Central memory CD4-positive, alpha-beta T cell (primary cell): ENCODE measurements around the gene POU3F2.

Experiments
- DNase-seq: peaks from one replicate; pipeline ENCODE4 v3.0.0; 2022
- total RNA-seq, 3 experiments: gene quantifications; one replicate each; lab custom pipeline; 2026; lab: John Stamatoyannopoulos, UW

The POU3F2 gene
- total RNA-seq: 0 reads per million in 3 experiments

DNA sequence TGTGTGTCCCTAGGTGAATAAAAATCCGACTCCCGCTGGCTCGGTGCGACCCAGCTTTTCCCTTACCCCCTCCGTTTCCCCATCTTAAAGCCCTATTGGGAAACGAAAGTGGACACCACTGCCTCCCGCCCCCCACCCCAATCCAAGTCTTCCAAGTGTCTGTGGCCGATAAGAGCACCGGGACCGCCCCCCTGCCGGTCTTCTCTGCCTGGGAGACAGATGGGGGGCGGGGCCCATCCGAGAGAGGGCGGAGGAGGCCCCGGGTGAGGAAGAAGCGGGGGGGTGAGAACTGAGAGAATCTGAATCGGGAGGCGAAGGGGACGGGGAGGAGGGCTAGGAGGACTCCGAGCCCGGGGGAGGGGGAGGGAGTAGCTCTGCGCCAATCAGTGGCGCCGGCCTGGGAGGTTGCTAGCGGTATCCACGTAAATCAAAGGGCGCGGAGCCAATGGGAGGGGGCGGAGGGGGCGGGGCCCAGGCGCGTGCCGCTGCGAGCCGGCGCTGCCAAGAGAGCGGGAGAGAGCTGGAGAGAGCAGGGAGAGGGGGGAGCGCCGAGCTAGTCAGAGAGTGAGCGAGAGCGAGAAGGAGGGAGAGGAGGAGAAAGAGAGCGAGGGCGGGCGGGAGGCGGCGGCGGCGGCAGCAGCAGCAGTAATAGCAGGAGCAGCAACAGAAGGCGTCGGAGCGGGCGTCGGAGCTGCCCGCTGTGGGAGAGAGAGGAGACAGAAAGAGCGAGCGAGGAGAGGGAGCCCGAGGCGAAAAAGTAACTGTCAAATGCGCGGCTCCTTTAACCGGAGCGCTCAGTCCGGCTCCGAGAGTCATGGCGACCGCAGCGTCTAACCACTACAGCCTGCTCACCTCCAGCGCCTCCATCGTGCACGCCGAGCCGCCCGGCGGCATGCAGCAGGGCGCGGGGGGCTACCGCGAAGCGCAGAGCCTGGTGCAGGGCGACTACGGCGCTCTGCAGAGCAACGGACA is at the start of gene POU3F2:
TSS of gene POU3F2 (plus strand) at position 515 of the 972 bp plus-strand sequence. CDS start at position 815, 300 bp downstream.
- DNase-seq: peak; percentile 52

DNA sequence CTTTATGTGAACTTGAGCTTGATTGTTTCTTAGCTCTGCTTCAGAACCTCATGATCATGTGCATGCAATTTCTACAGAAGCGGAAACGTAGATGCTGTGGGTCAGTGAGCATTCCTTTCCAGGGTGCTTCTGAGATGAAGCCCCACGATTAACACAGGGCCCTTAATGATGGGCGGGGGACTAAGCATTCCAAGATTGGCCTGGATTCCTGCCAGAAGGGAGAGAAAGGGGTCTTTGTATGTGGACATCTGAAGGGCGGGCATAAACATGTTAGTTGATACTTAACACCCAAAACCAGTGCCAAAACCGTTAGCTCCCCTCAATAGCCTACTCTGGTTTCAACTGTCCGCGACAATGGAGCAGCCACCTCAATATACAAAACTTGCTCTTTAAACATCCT is 46.9 kb upstream of the POU3F2 start:
- no peak for DNase-seq

DNA sequence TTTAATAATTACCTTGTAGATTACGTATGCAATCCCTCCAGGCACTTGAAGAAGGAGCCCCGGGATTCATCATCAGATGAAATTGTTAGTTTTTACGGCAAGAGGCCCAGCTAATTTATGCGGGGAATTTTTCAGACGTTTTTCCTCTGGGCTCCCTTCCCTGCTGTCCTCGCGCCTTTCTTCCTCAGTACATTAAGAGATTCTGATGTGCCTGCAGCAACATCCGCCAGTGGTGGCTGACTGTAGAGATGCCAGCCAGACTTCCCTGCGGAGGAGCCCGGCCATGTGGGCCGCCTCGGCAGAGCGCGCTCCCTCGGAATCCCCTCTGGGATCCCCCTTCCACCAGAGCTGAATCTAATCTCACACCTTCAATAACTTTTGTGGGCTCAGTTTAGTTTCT is 46.4 kb upstream of the POU3F2 start:
- DNase-seq: no peak

DNA sequence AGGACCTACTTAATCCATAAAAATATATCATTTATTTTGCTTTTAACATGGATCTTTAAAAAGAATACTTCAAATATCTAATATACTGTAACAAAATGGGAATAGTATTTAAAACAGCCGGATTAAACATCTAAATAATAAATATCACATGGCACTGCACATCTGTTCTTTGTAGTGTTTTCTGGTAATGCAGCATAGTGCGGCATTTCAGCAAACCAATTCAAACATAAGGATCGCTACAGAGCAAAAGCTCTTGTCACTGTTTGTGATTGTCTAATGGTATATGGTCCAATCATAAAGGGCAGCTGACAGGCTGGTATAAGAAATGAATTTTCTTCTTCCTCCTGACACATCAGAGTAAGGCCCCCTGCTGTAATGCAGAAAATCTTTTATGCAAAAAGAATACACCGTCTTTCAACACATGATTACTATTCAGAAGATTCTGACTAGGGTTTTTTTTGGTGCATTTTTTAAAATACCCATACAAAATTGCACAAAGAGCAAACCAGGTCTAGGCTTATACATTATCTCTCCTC is 40.0 kb upstream of the POU3F2 start:
- no peak for DNase-seq

DNA sequence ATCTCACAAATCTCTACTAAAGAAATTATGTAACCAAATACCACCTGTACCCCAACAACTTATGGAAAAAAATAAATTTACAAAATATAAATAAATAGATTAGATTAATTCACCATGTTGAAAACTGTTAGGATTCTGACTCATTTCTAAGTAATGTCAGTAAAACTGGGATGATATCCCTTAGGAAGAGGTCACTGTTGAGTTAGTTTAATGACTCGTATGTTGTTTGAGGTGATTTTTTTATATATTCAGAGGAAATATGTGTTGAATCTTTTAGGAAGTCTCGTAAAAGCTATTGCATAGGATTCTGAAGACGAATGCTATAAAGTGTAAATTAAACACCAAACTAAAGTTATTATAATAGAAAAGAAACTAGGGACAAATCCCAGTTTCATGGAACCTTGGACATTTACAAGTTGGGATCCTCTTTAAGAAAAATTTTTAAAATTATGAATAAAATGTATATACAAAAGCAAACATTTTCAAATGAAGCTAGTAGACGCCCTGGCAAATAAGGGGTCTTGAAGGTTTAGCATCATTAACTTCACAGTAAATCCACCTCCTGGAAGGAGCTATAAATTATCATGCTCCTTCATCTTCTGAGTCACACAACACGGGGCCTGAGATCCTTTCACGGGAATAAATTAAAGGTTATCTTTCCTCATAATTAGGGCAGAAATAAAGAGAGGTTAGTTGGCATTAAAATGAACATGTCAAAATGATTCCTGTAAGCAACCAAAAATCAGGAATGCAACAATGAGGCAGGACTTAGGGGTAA is 37.0 kb upstream of the POU3F2 start:
- no peak for DNase-seq

DNA sequence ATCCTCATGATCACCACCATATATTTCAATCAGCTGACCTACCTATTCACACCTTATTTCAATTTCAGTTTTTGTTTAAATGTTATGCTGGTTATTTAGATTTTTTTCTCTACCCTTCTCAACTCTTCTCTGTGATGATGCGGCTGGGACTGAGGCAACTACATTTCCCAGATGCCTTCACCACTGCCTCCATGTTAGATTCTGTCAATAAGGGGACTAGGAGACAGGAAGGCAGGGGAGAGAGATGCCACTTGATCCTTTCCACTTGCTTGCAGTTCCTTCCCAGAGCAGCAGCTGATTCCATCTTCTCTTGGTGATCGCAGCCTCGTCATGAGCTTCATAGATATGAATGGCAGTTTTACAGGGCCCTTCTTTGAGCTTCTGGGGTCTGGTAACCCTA is 33.5 kb upstream of the POU3F2 start:
- DNase-seq: no peak

DNA sequence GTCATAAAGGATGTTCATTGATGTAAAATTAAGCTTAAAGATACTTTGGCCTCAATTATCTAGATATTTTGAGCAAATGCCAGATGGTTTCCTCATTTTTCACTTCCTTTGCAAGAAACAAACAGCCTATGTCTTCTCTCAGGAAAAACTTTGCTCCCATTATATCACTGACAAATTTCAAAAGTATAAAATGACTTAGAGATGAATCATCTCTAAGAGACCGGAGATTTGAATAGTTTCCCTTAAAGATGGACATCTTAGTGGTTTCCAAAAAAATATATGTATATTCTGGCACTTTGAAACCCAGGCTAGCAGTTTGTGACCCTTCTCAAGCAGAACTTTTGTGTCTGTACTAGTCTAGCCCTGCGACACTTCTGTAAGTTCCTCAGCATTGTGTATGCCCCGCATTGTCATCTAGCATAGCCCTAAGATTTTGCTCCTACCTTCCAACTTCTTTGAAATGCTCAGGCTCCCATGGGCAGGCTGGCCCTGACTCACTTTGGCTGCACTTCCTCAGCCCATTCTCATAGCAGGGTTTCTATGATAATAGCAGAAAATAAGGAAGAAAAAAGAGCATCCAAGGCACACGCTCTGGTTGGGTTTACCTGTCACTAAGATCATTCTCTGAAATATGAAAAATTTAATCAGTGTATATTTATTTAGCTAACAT is 25.7 kb upstream of the POU3F2 start:
- DNase-seq: no peak

DNA sequence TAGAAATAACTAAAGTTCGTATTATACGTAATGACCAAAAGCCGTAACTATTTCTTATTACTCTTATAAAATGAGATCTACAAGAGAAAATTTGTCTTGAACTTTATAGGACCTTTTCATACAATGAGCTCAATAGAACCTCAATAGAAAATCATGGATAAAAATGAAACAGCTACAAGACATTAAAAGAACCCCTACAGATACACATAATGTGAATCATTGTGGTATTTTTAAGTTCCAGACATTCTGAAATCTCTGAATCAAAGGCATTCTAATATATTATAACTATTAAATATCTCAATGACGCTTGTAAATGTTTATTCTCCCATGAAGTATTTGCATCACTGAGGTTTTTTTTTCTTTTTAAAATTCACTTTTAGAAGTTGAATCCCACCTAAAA is 22.2 kb upstream of the POU3F2 start:
- DNase-seq: no peak

DNA sequence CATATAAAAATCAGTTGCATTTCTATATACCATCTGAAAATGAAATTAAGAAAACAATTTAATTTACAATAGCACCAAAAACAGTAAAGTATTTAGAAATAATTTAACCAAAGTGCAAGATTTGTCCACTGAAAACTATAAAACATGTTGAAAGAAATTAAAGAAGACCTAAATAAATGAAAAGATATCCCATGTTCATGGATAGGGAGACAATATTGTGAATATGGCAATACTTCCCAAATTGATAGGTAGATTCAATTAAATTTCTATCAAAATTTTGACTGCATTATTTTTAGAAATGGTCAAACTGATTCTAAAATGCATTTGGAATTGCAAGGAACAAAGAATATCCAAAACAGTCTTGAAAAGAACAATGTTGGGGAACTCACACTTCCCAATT is 17.6 kb upstream of the POU3F2 start:
- DNase-seq: no peak

DNA sequence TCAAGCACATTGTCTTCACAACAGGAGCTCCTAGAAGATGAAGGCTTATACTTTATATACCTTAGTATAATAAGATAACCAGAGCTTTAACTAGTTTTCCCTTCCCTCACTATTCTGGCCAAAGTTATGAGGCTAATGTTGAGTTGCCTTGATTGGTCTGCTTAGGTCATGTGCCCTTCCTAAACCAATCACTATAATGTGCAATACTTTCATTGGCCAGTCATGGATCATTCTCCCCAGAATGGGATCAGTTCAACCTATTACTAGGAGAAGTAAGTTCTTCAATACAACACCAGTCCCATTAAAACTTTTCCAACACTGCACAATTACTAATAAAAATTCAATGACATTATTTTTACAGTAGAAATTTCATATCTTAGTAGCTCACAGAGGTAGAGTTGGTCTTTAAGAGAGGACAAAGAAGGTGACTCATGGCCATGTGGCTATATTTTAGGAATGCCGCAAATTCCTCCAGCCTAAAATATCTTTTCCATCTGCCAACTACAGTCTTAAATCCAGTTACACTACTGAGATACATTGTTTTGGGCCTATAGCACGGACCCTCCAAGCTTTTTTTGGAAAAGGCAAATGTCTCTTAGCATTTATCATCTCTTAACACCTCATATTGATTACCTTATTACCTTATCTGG is 12.5 kb upstream of the POU3F2 start:
- no peak for DNase-seq

DNA sequence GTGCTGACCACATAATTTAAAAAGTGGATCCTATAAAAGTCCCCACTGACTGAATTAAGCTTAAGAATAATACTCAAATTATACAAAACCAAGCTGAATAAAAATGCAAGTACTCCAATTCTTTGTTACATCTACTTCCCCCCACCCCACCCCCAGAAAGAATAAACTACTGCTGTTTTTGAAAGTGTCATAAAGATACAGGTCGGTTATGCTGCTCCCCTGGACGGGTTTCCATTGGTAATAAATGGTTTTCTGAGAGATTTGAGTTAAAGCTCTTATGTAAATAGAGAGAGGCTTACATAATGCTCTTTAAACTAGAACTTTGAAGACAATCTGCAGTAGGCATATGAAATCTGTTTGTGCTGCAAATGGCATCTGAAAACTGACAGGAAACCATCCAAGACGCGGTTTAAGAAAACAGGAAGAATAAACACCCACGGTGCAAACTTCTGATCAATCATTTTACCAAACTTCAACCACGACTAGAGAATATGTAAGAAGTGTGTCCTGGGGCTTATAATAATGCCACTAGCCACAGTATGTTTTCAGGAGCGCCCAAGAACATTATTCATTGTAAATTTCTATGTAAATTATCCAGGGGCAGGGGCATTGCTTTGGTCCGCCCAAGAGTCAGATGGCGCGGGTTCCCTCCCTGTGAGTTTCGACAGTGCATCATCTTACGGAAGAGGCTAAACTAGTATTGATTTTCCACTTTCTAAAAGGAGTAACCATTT is 10.8 kb upstream of the POU3F2 start:
- DNase-seq: no peak

DNA sequence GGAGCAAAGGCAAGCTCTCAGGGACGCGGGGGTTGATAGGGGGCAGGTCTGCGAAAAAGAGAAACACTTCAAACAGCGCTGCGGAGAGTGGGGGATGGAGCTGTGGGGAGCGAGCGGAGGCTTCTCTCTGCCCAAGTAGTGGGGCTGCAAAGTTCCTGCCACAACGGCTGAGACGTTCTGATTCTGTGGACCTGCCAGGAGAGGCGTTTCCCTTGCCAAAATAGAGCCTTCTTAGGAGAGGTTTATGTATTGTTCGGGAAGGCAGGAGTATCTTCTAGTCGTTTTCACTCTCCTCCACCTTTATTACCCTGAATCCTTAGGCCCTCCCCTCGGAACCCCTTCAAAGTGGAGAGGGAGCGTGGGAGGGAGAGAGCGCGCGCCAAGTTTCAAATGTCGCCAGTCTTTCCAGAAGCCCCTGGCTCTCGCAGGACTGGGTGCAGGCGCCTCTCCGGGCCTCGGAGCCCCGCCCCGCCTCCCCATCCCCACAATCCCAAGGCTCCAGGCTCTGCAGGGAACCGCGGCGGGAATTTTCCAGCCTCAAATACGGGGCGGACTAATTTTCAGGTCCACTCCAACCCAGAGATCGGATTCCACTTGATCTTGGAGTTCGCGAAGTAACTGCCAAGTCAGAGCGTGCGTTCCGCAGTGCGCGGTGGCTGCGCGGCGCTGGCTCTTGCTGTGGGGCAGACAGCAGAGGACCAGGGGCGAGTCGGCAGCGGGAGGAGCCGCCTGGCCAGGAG is 10.0 kb upstream of the POU3F2 start:
- no peak for DNase-seq

DNA sequence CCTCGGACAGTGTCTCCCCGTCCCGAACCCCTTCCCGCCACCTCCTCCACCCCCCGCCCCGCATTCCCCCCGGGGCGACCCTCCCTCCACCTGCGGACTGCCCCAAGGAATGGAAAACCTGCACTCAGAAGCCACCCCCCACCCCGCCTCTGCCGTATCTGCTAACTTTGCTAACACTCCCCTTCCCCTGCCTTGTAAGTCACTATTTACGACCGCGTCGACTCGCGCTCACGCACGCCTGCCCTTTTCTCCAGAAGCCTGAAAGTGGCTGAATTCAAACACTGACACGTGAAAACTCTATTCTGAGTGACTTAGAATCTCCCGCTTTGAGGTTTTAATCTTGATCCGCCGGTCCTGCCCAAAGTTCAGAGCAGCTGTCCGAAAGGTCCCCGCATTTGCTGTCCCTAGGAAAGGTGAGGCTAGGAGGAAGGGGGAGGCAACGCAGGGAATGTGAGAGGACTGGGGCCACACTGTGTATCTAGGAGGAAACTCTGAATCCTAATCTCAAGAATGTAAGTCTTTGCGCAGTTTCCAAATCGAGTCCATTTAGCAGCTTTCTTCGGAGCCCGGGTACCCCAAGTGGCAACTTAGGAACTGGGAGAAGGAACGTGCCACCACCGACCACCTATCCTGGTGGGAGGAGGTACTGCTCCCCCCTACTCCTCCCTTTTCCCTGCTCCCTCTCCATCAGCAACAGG is 9.3 kb upstream of the POU3F2 start:
- no peak for DNase-seq

DNA sequence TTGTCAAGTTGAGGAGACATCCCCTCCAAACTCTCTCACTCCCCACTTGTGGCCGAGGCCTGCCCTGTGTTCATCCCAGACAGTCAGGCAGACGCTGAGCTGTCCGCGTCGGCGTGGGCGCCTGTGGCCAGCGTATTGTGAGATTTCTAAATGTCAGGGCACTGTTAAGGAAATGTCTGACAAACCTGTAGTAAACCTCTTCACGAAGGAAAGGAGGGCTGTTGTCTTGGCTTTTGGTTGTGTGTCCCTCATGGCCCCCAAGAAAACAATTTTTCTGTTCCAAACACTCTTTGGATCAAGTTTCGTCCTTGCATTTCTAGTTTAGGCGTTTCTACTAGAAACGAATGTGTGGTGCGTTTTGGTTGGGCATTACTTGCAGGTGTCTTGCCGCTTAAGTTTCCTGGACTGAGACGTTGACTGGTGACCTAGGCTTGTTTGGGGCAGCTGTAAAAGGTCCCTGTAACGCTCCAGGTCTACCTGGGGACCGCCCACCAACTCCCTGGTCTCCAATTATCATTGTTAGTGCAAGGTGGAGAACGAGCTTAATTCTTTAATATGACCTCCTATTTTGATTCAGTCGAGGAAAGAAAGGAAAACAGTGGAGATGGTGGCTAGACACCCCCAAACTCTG is 8.7 kb upstream of the POU3F2 start:
- DNase-seq: no peak

DNA sequence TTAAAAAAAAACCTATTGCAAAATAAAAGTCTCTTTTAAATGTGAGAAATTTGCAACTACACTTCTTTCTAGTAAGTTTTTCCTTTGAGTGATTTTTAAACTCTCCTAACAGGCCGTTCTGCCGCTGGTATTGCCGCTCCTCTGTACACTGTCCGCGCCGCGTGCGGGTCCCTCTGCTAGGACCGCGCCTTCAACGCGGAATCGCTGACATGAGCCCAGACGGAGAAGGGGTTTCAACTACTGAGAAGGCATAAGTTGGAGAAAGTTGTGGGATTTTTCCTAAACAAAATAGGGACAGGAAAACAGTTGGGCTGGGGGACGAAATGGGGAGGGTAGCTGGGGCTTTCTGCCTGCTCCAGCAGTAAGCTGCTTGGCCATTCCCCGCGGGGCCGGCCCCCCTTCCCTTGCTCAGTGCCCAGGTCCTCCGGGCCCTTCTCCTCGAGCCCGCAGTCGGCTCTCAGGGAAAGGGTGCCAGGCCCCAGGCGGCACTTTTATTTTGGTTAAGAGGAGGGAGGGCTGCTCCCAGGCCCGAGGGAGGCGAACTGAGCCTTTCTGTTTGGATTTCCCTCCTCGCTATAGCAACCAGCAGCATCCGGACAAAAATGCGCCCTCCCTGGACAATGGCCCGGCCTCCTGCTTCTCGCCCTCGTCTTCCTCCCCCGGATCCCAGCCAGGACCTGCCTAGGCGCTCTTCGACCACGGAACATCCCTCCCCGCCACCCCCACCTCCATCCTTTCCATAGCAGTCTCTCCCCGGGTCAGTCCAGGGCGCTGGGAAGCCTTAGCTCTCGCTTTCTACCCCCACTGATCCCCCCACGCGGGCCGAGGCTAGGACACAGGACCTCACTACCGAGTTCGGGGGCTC is 6.8 kb upstream of the POU3F2 start:
- no peak for DNase-seq

DNA sequence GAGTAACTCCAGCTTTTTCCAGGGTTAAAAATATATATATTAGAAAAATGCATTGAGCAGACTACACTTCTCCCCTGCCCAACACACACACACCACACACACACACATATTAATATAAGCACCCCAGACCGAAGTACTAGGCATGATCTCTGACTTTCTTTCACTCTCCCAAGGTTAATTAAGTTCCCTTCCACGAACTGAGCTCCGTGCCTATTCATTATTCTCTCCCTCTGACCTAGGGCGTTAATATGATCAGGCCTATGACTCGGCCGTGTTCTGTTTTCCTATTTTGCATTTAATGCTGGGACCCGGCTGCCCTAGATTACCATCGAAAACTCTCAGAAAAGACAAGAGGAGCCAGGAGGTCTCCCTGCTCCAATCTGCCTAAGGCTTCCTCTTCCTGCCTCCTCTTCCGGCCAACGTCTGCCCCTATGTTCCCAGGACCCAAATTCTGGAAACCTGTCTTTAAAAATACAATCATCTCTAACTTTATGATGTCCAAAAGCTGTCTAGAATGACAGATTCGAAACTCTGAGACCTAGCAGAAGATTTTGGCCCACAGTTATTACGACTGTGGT is 6.1 kb upstream of the POU3F2 start:
- no peak for DNase-seq

DNA sequence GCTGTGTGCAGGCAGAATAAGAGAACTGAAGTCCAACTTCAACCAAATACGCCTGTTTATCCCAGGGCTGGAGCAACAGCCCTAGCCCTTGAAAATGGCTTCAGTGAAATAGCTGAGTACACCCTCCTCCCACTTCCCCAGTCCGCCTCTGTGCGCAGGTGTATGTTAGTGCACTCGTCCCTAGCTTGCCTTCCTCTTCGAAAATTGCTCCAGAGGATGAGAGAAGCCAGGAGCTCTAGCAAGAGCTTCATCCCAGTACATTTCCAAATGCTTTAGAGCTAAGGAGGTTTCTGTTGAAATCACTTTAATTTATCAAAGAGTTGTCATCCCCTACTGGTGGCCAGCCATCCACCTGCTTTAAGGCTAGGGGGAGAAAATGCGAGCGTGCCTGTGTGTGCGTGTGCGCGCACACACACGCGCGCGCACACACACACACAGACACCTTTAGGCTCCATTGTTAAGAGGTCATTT is 5.4 kb upstream of the POU3F2 start:
- DNase-seq: no peak

DNA sequence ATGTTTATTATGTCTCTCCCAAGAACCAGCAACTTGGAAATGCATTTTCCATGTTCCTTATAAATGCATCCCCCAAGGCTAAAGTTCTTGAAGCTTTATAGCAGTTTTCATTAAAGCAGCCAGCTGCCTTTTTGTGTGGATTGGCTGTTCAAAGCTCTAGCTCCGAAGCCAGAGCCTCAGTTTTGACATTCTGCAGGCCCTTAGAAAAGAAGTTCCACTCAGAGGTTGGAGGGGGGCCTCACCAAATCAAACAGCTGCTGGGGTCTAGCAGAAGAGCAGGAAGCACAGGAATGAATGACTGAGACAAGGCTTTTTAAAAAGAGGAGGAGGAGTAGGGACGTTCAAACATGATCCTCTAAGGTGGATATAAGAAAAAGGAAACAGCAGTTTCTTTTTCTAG is 4.2 kb upstream of the POU3F2 start:
- no peak for DNase-seq
